MM.1S (cell line): ENCODE data around the gene GPR176.

ENCODE experiments used
- DNase-seq: peaks from one replicate; pipeline ENCODE4 v3.0.0-alpha.2; 2015
- H2AFZ ChIP-seq: fragments of 300-600 bp; sonication (generic); 2 replicates; pipeline ENCODE4 v1.6.0; 2016; ENCODE audit warnings: antibody characterized with exemption, low read length
- H3F3A ChIP-seq: fragments of 300-600 bp; sonication (generic); 2 replicates; pipeline ENCODE4 v1.6.1; 2016; ENCODE audit warnings: mild to moderate bottlenecking, antibody characterized with exemption, low read length, moderate library complexity, mixed read lengths; ENCODE audit not compliant: insufficient read depth
- H3K27ac ChIP-seq: fragments of 300-600 bp; sonication (generic); 2 replicates; pipeline ENCODE4 v1.5.1; 2016; ENCODE audit warnings: mild to moderate bottlenecking, low read length
- H3K27me3 ChIP-seq: fragments of 300-600 bp; sonication (generic); replicated peaks from 2 replicates; pipeline ENCODE4 v1.6.0; 2016; ENCODE audit warnings: low read length; ENCODE audit not compliant: insufficient read depth
- H3K36me3 ChIP-seq: fragments of 300-600 bp; sonication (generic); replicated peaks from 2 replicates; pipeline ENCODE4 v1.6.1; 2016; ENCODE audit warnings: mild to moderate bottlenecking, low read length, mixed read lengths; ENCODE audit not compliant: insufficient read depth
- H3K4me1 ChIP-seq: fragments of 300-600 bp; sonication (generic); 2 replicates; pipeline ENCODE4 v1.6.1; 2016; ENCODE audit warnings: low read length, mixed read lengths
- H3K4me2 ChIP-seq: fragments of 300-600 bp; sonication (generic); 2 replicates; pipeline ENCODE4 v1.6.0; 2016; ENCODE audit warnings: low read depth, low read length
- H3K4me3 ChIP-seq: fragments of 300-600 bp; sonication (generic); 2 replicates; pipeline ENCODE4 v1.5.1; 2016; ENCODE audit warnings: low read length, mixed read lengths
- H3K79me2 ChIP-seq: fragments of 300-600 bp; sonication (generic); 2 replicates; pipeline ENCODE4 v1.6.1; 2016; ENCODE audit warnings: mixed run types, low read length, mixed read lengths
- H3K9ac ChIP-seq: fragments of 300-600 bp; sonication (generic); 2 replicates; pipeline ENCODE4 v1.6.1; 2016; ENCODE audit warnings: low read length, mixed read lengths
- H3K9me2 ChIP-seq: fragments of 300-600 bp; sonication (generic); replicated peaks from 2 replicates; pipeline ENCODE4 v1.6.1; 2016; ENCODE audit warnings: mild to moderate bottlenecking, low read length, mixed read lengths; ENCODE audit not compliant: insufficient read depth
- H3K9me3 ChIP-seq: fragments of 300-600 bp; sonication (generic); replicated peaks from 2 replicates; pipeline ENCODE4 v1.6.1; 2016; ENCODE audit warnings: mild to moderate bottlenecking, low read length, mixed read lengths; ENCODE audit not compliant: insufficient read depth
- H4K20me1 ChIP-seq: fragments of 300-600 bp; sonication (generic); 2 replicates; pipeline ENCODE4 v1.6.1; 2016; ENCODE audit warnings: mild to moderate bottlenecking, low read length, moderate library complexity, mixed read lengths; ENCODE audit not compliant: insufficient read depth
- EZH2 ChIP-seq: fragments of 300-600 bp; sonication (generic); optimal IDR thresholded peaks from 2 replicates; pipeline ENCODE3; 2017; ENCODE audit warnings: low read depth, mild to moderate bottlenecking, antibody characterized with exemption, low read length, mixed read lengths
- EZH2phosphoT487 ChIP-seq: fragments of 300-600 bp; sonication (generic); IDR thresholded peaks from 2 replicates; pipeline ENCODE4 v1.6.1; 2018; ENCODE audit warnings: antibody characterized with exemption, low read length
- TF ChIP-seq, protein P1 (sequence below): fragments of 300-600 bp; sonication (generic); IDR thresholded peaks from 2 replicates; pipeline ENCODE4 v1.5.1; 2016; ENCODE audit warnings: antibody characterized with exemption, low read length, mixed read lengths

Gene GPR176

DNA sequence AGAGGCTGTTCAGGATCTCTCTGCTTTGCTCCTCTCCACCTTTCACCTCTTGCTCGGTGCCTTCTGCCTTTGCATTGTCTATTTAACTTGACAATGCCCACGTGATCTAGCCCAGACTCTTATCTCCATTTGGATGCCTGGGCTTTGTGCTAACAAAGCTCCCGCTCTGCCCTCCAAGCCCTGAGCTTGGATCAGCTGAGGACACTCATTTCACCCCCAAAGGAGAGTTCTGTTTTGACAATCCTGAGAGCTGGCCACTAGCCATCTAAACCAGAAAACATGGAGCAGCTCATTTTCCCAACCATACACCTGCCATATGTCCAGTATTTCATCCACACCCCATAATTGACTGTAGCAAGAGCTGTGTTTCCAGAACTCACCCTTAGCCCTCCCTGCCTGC is 12.8 kb downstream of the GPR176 start:
- H3K36me3 ChIP-seq: no peaks in the 10 kb centered on the region
- H3K4me2 ChIP-seq: no peak overlapping the region
- H2AFZ ChIP-seq: no peak overlapping the region
- H3K4me1 ChIP-seq: no peaks in the 10 kb centered on the region
- H3K9me3 ChIP-seq: no peaks in the 10 kb centered on the region
- H3K9me2 ChIP-seq: no peaks in the 10 kb centered on the region
- no peaks in the 10 kb centered on the region for H3F3A ChIP-seq
- H3K79me2 ChIP-seq: no peaks in the 10 kb centered on the region
- no peak for DNase-seq
- H3K4me3 ChIP-seq: no peak overlapping the region
- no peak overlapping the region for H3K27ac ChIP-seq
- TF ChIP-seq EZH2phosphoT487 (no peak), EZH2 (no peak)
- TF ChIP-seq, protein P1, sequence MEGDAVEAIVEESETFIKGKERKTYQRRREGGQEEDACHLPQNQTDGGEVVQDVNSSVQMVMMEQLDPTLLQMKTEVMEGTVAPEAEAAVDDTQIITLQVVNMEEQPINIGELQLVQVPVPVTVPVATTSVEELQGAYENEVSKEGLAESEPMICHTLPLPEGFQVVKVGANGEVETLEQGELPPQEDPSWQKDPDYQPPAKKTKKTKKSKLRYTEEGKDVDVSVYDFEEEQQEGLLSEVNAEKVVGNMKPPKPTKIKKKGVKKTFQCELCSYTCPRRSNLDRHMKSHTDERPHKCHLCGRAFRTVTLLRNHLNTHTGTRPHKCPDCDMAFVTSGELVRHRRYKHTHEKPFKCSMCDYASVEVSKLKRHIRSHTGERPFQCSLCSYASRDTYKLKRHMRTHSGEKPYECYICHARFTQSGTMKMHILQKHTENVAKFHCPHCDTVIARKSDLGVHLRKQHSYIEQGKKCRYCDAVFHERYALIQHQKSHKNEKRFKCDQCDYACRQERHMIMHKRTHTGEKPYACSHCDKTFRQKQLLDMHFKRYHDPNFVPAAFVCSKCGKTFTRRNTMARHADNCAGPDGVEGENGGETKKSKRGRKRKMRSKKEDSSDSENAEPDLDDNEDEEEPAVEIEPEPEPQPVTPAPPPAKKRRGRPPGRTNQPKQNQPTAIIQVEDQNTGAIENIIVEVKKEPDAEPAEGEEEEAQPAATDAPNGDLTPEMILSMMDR: no peak
- no peaks in the 10 kb centered on the region for H4K20me1 ChIP-seq
- no peaks in the 10 kb centered on the region for H3K27me3 ChIP-seq
- no peak overlapping the region for H3K9ac ChIP-seq

DNA sequence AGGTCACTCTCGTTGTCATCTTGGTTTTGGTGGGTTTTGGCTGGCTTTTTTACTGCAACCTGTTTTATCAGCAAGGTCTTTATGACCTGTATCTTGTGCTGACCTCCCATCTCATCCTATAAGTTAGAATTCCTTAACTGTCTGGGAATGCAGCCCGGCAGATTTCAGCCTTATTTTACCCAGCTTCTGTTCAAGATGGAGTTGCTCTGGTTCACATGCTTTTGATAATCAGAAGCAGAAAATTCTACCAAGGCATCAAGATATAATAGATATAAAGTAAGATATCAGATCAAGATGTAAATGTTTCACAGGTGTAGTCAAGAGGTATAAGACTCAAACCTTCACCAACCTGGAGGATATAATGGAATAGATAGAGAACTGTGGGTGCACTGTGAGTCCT is 16.0 kb downstream of the GPR176 start:
- DNase-seq: no peak
- H3K9ac ChIP-seq: no peak overlapping the region
- H3K79me2 ChIP-seq: no peaks in the 10 kb centered on the region
- no peak overlapping the region for H2AFZ ChIP-seq
- H3K9me3 ChIP-seq: no peaks in the 10 kb centered on the region
- no peaks in the 10 kb centered on the region for H3K36me3 ChIP-seq
- TF ChIP-seq, protein P1: no peak
- no peak for TF ChIP-seq EZH2
- no peaks in the 10 kb centered on the region for H3K27me3 ChIP-seq
- no peaks in the 10 kb centered on the region for H3F3A ChIP-seq
- H3K4me2 ChIP-seq: no peak overlapping the region
- H4K20me1 ChIP-seq: no peaks in the 10 kb centered on the region
- H3K4me3 ChIP-seq: no peak overlapping the region
- no peaks in the 10 kb centered on the region for H3K4me1 ChIP-seq
- no peaks in the 10 kb centered on the region for H3K9me2 ChIP-seq
- H3K27ac ChIP-seq: no peak overlapping the region

DNA sequence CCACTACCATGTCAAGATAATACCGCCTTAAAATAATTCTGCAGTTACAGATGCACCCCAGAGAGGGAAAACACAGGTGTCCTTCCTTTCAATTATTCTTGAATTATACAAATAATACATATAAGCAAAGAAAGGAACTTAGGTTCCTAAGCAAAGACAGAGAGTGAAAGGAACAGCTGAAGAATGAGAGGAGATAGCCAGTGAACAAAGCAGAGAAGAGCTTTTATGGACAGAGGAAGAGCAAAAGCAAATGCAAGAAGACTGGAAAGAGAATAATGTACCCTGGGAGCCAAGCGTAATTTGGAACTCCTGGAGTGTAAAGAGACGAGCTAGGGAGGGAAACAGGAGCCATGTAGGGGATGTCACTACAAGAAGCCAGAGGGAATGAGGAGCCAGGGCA is 21.7 kb downstream of the GPR176 start:
- no peaks in the 10 kb centered on the region for H3K27me3 ChIP-seq
- H3K9ac ChIP-seq: no peak overlapping the region
- TF ChIP-seq EZH2 (no peak), EZH2phosphoT487 (no peak)
- TF ChIP-seq, protein P1: no peak
- no peaks in the 10 kb centered on the region for H3K9me2 ChIP-seq
- H3F3A ChIP-seq: no peaks in the 10 kb centered on the region
- no peaks in the 10 kb centered on the region for H3K36me3 ChIP-seq
- no peak overlapping the region for H3K4me3 ChIP-seq
- no peaks in the 10 kb centered on the region for H4K20me1 ChIP-seq
- H2AFZ ChIP-seq: no peak overlapping the region
- H3K79me2 ChIP-seq: no peaks in the 10 kb centered on the region
- DNase-seq: no peak
- no peak overlapping the region for H3K4me2 ChIP-seq
- H3K4me1 ChIP-seq: no peaks in the 10 kb centered on the region
- no peaks in the 10 kb centered on the region for H3K9me3 ChIP-seq
- H3K27ac ChIP-seq: no peak overlapping the region

DNA sequence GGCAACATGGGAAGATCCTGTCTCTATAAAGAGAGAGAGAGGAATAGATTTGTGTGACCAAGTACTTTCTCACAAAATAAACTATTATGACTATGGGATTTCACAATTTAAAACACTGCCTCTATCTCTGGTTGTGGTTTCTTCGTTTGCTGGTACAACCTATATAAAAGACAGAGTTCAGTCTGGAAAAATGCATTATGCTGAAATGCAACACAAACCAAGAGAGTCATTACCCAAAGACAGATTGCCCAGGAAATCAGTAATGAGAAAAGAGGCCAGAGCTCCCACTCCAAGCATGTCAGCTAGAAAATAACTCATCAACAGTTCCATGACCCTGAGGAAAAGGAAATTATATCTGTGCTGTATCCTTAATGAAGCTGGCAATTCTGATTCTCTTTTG is 23.2 kb downstream of the GPR176 start:
- H3K79me2 ChIP-seq: no peaks in the 10 kb centered on the region

More for the DNA sequence above, 23.2 kb downstream of the GPR176 start:
- TF ChIP-seq EZH2: no peak
- no peak for TF ChIP-seq EZH2phosphoT487
- TF ChIP-seq, protein P1: no peak
- Histone ChIP-seq H3K4me2 (no peak overlapping the region), H2AFZ (no peak overlapping the region), H4K20me1 (no peaks in the 10 kb centered on the region), H3K9me3 (no peaks in the 10 kb centered on the region), H3K9ac (no peak overlapping the region), H3F3A (no peaks in the 10 kb centered on the region), H3K4me1 (no peaks in the 10 kb centered on the region), H3K27me3 (no peaks in the 10 kb centered on the region), H3K27ac (no peak overlapping the region), H3K4me3 (no peak overlapping the region), H3K9me2 (no peaks in the 10 kb centered on the region), H3K36me3 (no peaks in the 10 kb centered on the region)
- DNase-seq: no peak
